Lower leg skin (tissue), 3 donors: ENCODE measurements around the gene MAST4.

ENCODE experiments used
- CTCF ChIP-seq, 3 donors: fragments of 450-650 bp; IDR thresholded peaks; one replicate each; pipeline ENCODE4 v1.5.1; 2016; ENCODE audit warnings: antibody characterized with exemption in 3 of 3, mild to moderate bottlenecking in 3 of 3, moderate library complexity in 2 of 3
- POLR2A ChIP-seq, 2 donors: fragments of 450-650 bp; IDR thresholded peaks; one replicate each; pipeline ENCODE4 v1.6.1; 2016 to 2017; ENCODE audit warnings: antibody characterized with exemption in 2 of 2, mild to moderate bottlenecking in 1 of 2, moderate library complexity in 1 of 2

- TF ChIP-seq POLR2A (IDR thresholded peaks at IDR 0.05), result no peak
- no peak for TF ChIP-seq CTCF (IDR thresholded peaks at IDR 0.05)
Measured at GRCh38 chr5:66617226-66617861, 21.2 kb downstream of the MAST4 start.
